HL-60 (cell line): ENCODE results near the gene RNF151.

Experiments
- DNase-seq, 2 experiments: peaks; one replicate each; pipeline ENCODE4 v3.0.0-alpha.2; 2010 to 2020; ENCODE audit warnings: low read depth in 1 of 2, low spot score in 1 of 2
- H3K27ac ChIP-seq: fragments of 250-450 bp; sonication (Bioruptor Pico); replicated peaks from 2 replicates; pipeline ENCODE4 v1.5.1; 2020; ENCODE audit warnings: mild to moderate bottlenecking, moderate library complexity
- H3K27me3 ChIP-seq: fragments of 250-450 bp; sonication (Bioruptor Pico); 2 replicates; pipeline ENCODE4 v1.5.1; 2021; ENCODE audit warnings: mild to moderate bottlenecking, moderate library complexity; ENCODE audit not compliant: insufficient read depth, poor library complexity, severe bottlenecking
- H3K4me3 ChIP-seq: replicated peaks from 2 replicates; pipeline ENCODE4 v1.5.1; 2011; ENCODE audit warnings: mild to moderate bottlenecking, control low read depth, low read length; ENCODE audit not compliant: insufficient read depth
- CTCF ChIP-seq: IDR thresholded peaks from one replicate; pipeline ENCODE4 v1.5.1; 2011; ENCODE audit warnings: low read length, control low read depth, inconsistent platforms; ENCODE audit not compliant: insufficient read depth
- GABPA ChIP-seq: IDR thresholded peaks from 2 replicates; pipeline ENCODE4 v1.6.1; 2012; ENCODE audit warnings: low read depth
- POLR2AphosphoS5 ChIP-seq: IDR thresholded peaks from 2 replicates; pipeline ENCODE4 v1.6.1; 2012; ENCODE audit warnings: low read depth
- REST ChIP-seq: IDR thresholded peaks from 2 replicates; pipeline ENCODE4 v1.6.1; 2012; ENCODE audit warnings: low read depth; ENCODE audit not compliant: insufficient replicate concordance
- SPI1 ChIP-seq: IDR thresholded peaks from 2 replicates; pipeline ENCODE4 v1.6.1; 2012; ENCODE audit warnings: low read depth, mild to moderate bottlenecking, borderline replicate concordance

RNF151 gene

GRCh38 chr16:1998360-1998835, 31.7 kb downstream of the RNF151 start:
- Histone ChIP-seq H3K27ac (no peak overlapping the region), H3K4me3 (no peak overlapping the region), H3K27me3 (no peaks in the 10 kb centered on the region)
- TF ChIP-seq GABPA = no peak
- TF ChIP-seq REST = no peak
- TF ChIP-seq SPI1 = no peak
- TF ChIP-seq POLR2AphosphoS5 = no peak
- no peak for TF ChIP-seq CTCF
- DNase-seq = no peak

- Histone ChIP-seq H3K4me3 (no peak overlapping the region), H3K27me3 (no peaks in the 10 kb centered on the region), H3K27ac (no peak overlapping the region)
- TF ChIP-seq REST = no peak
- no peak for DNase-seq
Observed at GRCh38 chr16:1998852-1999801, 32.5 kb downstream of the RNF151 start.

- H3K27me3 ChIP-seq = no peaks in the 10 kb centered on the region
- TF ChIP-seq REST = no peak
- no peak for DNase-seq
- no peak overlapping the region for H3K27ac ChIP-seq
- no peak overlapping the region for H3K4me3 ChIP-seq
Observed at GRCh38 chr16:1999866-2000514, 33.3 kb downstream of the RNF151 start.

GRCh38 chr16:2001035-2001434, 34.4 kb downstream of the RNF151 start:
- no peak for DNase-seq
- no peak overlapping the region for H3K27ac ChIP-seq
- TF ChIP-seq CTCF (no peak), POLR2AphosphoS5 (no peak), GABPA (no peak), SPI1 (no peak), REST (no peak)
- H3K4me3 ChIP-seq = no peak overlapping the region
- no peaks in the 10 kb centered on the region for H3K27me3 ChIP-seq
